ENCODE measurements around the gene MRPS35. TPM values are rescaled to one million over a fixed set of nuclear protein-coding genes. Genes with fewer than 3 reads are reported as not detected.

MRPS35 gene
- total and polyA plus RNA-seq, 10 donors = 20.5 to 40.8 (median 28.5) TPM

DNA sequence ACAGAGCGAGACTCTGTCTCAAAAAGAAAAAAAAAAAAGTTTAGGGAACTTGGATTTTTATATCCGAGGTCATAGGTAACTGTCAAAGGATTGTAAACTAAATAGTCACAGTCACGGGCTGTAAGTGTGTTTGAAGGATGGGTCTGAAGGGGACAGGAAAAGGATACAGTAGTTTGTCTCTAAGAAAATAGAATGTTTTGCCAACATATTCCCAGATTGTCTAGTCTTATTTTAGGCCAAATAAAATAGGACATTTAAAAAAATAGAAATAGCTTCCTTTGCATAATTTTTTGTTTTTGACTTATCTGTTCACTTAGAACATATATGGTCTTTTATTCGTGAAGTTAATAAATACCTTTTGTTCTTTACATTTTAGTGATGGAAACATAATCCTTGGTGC lies 38.6 kb upstream of the MRPS35 start:
- intact Hi-C loops (cut with DNase I; ENCODE audit: low total_unique reads) = no loop called here
- peak overlapping the region in 2 of 8 donors; percentile 13 to 15 for H3K27ac ChIP-seq
- H3K9me3 ChIP-seq = no peaks in the 10 kb centered on the region
- 78 to 88% (median 81%) methylated on average over 4 of the region's 4 CpGs for WGBS, 5 donors
- no peaks in the 10 kb centered on the region for H3K27me3 ChIP-seq (replicated peaks in 1 of 7)
- H3K4me1 ChIP-seq = no peaks in the 10 kb centered on the region
- DNase-seq = no peak
- peaks cover 0 to 48% (median 22%) of the 10 kb centered on the region in 6 donors for H3K36me3 ChIP-seq
- no peak for TF ChIP-seq POLR2AphosphoS5 (IDR thresholded peaks at IDR 0.05)
- TF ChIP-seq, protein P1, sequence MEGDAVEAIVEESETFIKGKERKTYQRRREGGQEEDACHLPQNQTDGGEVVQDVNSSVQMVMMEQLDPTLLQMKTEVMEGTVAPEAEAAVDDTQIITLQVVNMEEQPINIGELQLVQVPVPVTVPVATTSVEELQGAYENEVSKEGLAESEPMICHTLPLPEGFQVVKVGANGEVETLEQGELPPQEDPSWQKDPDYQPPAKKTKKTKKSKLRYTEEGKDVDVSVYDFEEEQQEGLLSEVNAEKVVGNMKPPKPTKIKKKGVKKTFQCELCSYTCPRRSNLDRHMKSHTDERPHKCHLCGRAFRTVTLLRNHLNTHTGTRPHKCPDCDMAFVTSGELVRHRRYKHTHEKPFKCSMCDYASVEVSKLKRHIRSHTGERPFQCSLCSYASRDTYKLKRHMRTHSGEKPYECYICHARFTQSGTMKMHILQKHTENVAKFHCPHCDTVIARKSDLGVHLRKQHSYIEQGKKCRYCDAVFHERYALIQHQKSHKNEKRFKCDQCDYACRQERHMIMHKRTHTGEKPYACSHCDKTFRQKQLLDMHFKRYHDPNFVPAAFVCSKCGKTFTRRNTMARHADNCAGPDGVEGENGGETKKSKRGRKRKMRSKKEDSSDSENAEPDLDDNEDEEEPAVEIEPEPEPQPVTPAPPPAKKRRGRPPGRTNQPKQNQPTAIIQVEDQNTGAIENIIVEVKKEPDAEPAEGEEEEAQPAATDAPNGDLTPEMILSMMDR (IDR thresholded peaks at IDR 0.05 in 8 of 11, conservative IDR thresholded peaks at IDR 0.05 in 3 of 11) = no peak
- TF ChIP-seq POLR2A (IDR thresholded peaks at IDR 0.05) = no peak
- H3K4me3 ChIP-seq = no peak overlapping the region

DNA sequence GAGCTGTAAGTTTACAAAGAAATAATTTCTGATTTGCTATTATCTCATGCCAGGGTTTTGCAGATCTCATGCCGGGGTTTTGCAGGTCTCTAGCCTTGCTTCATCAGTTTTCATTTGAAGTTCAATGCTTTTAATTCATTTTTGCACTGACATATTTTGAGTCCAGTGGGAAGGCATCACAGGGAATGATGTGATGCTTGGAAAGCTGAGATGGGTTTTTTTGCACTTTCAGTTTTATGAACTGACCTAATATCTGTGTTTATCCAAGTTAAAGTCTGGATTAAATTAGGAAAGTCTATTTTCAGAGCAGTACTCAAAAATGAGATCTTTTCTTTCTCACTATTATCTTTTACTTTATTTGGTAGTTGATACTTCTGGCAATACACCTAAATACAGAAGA lies 38.0 kb upstream of the MRPS35 start:
- no peaks in the 10 kb centered on the region for H3K27me3 ChIP-seq (replicated peaks in 1 of 7)
- H3K4me1 ChIP-seq = no peaks in the 10 kb centered on the region
- intact Hi-C loops (cut with DNase I; ENCODE audit: low total_unique reads) = no loop called here
- no peaks in the 10 kb centered on the region for H3K9me3 ChIP-seq
- H3K27ac ChIP-seq = peak overlapping the region in 5 of 8 donors; percentile 11 to 39 (median 23)
- no peak for TF ChIP-seq POLR2A (IDR thresholded peaks at IDR 0.05)
- TF ChIP-seq, protein P1 (IDR thresholded peaks at IDR 0.05 in 8 of 11, conservative IDR thresholded peaks at IDR 0.05 in 3 of 11) = no peak
- no peak for TF ChIP-seq POLR2AphosphoS5 (IDR thresholded peaks at IDR 0.05)
- 73 to 100% (median 90%) methylated on average over 1 of the region's 1 CpG for WGBS, 5 donors
- no peak for DNase-seq
- peaks cover 0 to 48% (median 23%) of the 10 kb centered on the region in 6 donors for H3K36me3 ChIP-seq
- H3K4me3 ChIP-seq = no peak overlapping the region

- WGBS, 5 donors = 46 to 69% (median 64%) methylated on average over 3 of the region's 3 CpGs
- no peaks in the 10 kb centered on the region for H3K4me1 ChIP-seq
- no peaks in the 10 kb centered on the region for H3K27me3 ChIP-seq (replicated peaks in 1 of 7)
- TF ChIP-seq, protein P1 (IDR thresholded peaks at IDR 0.05 in 8 of 11, conservative IDR thresholded peaks at IDR 0.05 in 3 of 11) = no peak
- no peak for TF ChIP-seq POLR2AphosphoS5 (IDR thresholded peaks at IDR 0.05)
- no peak for TF ChIP-seq POLR2A (IDR thresholded peaks at IDR 0.05)
- H3K36me3 ChIP-seq = peaks cover 0 to 44% (median 19%) of the 10 kb centered on the region in 6 donors
- peak overlapping the region in 4 of 8 donors; percentile 11 to 39 (median 24) for H3K27ac ChIP-seq
- H3K4me3 ChIP-seq = no peak overlapping the region
- no peaks in the 10 kb centered on the region for H3K9me3 ChIP-seq
- no peak for DNase-seq
- intact Hi-C loops (cut with DNase I; ENCODE audit: low total_unique reads) = no loop called here
Measured at GRCh38 chr12:27673101-27673718, 37.4 kb upstream of the MRPS35 start.

- no peak for DNase-seq
- H3K27me3 ChIP-seq (replicated peaks in 1 of 7) = no peaks in the 10 kb centered on the region
- H3K9me3 ChIP-seq = no peaks in the 10 kb centered on the region
- WGBS, 5 donors = 73 to 88% (median 74%) methylated on average over 2 of the region's 2 CpGs
- no peaks in the 10 kb centered on the region for H3K4me1 ChIP-seq
- H3K27ac ChIP-seq = no peak overlapping the region
- H3K36me3 ChIP-seq = peaks cover 0 to 46% (median 20%) of the 10 kb centered on the region in 6 donors
- intact Hi-C loops (cut with DNase I; ENCODE audit: low total_unique reads) = no loop called here
- H3K4me3 ChIP-seq = no peak overlapping the region
- TF ChIP-seq, protein P1 (IDR thresholded peaks at IDR 0.05 in 8 of 11, conservative IDR thresholded peaks at IDR 0.05 in 3 of 11) = no peak
Measured at GRCh38 chr12:27674989-27675388, 35.6 kb upstream of the MRPS35 start.
